Bronchus fibroblast of lung (primary cell): ENCODE measurements around the gene SULT1C2. TPM values are rescaled to one million over a fixed set of nuclear protein-coding genes. Genes with fewer than 3 reads are reported as not detected.

Source experiments
- total RNA-seq: library from RNA; depleted of rRNA; stranded (reverse); fragments of >200 nt; gene quantifications from 2 replicates; pipeline ENCODE4 v1.2.3, GENCODE V29; 2015

The SULT1C2 gene
- under 0.01 TPM in 1 of 2 replicates, not detected in the other for total RNA-seq

DNA sequence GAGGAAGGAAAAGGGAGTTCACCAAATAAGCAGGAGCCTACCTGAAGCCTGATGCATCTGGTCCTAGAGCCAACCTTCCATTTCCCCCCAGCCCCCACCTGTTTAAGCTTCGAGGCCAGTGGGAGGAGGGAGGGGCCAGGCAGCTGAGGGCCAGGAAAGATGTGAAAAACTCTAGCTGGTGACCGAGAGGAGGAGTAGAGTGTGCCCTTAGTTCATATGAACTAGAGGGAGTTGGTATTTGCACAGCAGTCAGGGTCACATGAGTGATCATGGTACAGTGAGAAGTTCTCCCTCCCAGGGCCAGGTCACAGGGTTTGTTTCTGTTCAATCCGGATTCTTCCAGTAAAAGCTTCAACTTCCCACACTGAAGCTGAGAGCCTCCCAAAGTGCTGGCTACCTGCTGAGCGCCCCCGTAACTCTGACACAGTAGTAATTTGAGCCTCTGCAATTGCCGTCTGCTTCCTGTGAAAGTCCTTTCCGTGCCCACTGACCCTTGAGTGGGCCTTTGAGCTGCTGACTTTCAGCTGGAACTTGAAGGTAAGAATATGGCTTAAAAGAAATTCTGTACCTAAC lies at the start of gene SULT1C2:
Gene SULT1C2, plus strand, starts transcription at position 362 of the 573 bp plus-strand sequence. CDS start 4,773 bp downstream, outside the sequence.

GRCh38 chr2:108239786-108240185 lies 48.9 kb upstream of the SULT1C2 start, which contains the start of gene SULT1C3:
Gene SULT1C3 (plus strand): TSS chr2:108239968. CDS start chr2:108247195, 7,227 bp downstream.

Other genes with a start within 250 kb of the SULT1C2 start
- not detected in 2 replicates for gene SULT1C3, start 48.9 kb upstream of the SULT1C2 start, total RNA-seq
- gene SULT1C4, start 89.1 kb downstream of the SULT1C2 start, total RNA-seq: 0.15 and 0.50 TPM in 2 replicates
- 4.0 and 5.4 TPM in 2 replicates for gene GCC2, start 160.3 kb downstream of the SULT1C2 start, total RNA-seq
- 39.7 and 52.0 TPM in 2 replicates for gene LIMS1, start 245.6 kb downstream of the SULT1C2 start, total RNA-seq